PFSK-1 (cell line): ENCODE results near the gene SANBR.

Source experiments
- FOXP2 ChIP-seq: optimal IDR thresholded peaks from 2 replicates; pipeline ENCODE3; 2011; ENCODE audit warnings: borderline replicate concordance, control low read depth, inconsistent platforms; ENCODE audit not compliant: insufficient read depth; ENCODE audit errors: extremely low read length, extremely low read depth
- POLR2AphosphoS5 ChIP-seq: IDR thresholded peaks from 2 replicates; pipeline ENCODE4 v1.6.1; 2012; ENCODE audit warnings: low read depth, mild to moderate bottlenecking, control low read depth, low read length, moderate library complexity
- SIN3A ChIP-seq: IDR thresholded peaks from 2 replicates; pipeline ENCODE4 v1.6.1; 2012; ENCODE audit warnings: mild to moderate bottlenecking, low read length, moderate library complexity, borderline replicate concordance; ENCODE audit not compliant: insufficient read depth
- TAF1 ChIP-seq: IDR thresholded peaks from 2 replicates; pipeline ENCODE4 v1.6.1; 2012; ENCODE audit warnings: low read length, control low read depth, borderline replicate concordance; ENCODE audit not compliant: insufficient read depth
- TF ChIP-seq, protein P1 (sequence below), 2 experiments: IDR thresholded peaks; 2 replicates each; pipeline versions ENCODE4 v1.6.1 to v1.8.0; 2011 to 2012; ENCODE audit warnings: low read depth in 2 of 2, low read length in 2 of 2, control low read depth in 1 of 2, inconsistent platforms in 1 of 2, mild to moderate bottlenecking in 1 of 2, moderate library complexity in 1 of 2; ENCODE audit not compliant: insufficient read depth in 1 of 2

Gene SANBR

DNA sequence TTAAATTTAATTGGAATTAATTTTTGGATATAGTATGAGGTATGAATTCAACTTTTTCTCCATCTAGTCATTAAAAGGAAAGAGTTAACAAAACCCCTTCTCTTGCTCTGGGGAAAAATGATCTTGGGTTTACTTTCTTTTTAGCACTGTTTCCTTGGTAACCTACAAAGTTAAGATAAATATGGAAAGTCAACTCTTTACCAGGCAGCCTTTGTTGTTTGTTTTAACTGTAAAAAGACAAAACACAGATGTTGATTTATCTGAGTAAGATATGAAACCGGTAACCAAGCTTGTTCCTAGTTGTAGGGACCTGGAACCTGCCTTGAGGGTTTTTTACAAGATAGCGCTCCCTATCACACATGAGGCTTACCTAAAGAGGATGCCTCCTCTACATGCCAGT lies 10.1 kb upstream of the SANBR start:
- TF ChIP-seq POLR2AphosphoS5 (no peak), SIN3A (no peak), FOXP2 (no peak), TAF1 (no peak)
- TF ChIP-seq, protein P1, sequence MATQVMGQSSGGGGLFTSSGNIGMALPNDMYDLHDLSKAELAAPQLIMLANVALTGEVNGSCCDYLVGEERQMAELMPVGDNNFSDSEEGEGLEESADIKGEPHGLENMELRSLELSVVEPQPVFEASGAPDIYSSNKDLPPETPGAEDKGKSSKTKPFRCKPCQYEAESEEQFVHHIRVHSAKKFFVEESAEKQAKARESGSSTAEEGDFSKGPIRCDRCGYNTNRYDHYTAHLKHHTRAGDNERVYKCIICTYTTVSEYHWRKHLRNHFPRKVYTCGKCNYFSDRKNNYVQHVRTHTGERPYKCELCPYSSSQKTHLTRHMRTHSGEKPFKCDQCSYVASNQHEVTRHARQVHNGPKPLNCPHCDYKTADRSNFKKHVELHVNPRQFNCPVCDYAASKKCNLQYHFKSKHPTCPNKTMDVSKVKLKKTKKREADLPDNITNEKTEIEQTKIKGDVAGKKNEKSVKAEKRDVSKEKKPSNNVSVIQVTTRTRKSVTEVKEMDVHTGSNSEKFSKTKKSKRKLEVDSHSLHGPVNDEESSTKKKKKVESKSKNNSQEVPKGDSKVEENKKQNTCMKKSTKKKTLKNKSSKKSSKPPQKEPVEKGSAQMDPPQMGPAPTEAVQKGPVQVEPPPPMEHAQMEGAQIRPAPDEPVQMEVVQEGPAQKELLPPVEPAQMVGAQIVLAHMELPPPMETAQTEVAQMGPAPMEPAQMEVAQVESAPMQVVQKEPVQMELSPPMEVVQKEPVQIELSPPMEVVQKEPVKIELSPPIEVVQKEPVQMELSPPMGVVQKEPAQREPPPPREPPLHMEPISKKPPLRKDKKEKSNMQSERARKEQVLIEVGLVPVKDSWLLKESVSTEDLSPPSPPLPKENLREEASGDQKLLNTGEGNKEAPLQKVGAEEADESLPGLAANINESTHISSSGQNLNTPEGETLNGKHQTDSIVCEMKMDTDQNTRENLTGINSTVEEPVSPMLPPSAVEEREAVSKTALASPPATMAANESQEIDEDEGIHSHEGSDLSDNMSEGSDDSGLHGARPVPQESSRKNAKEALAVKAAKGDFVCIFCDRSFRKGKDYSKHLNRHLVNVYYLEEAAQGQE (IDR thresholded peaks at IDR 0.05; ENCODE audit: insufficient read depth in 1 of 2, low read depth in 2 of 2, low read length in 2 of 2) = no peak

DNA sequence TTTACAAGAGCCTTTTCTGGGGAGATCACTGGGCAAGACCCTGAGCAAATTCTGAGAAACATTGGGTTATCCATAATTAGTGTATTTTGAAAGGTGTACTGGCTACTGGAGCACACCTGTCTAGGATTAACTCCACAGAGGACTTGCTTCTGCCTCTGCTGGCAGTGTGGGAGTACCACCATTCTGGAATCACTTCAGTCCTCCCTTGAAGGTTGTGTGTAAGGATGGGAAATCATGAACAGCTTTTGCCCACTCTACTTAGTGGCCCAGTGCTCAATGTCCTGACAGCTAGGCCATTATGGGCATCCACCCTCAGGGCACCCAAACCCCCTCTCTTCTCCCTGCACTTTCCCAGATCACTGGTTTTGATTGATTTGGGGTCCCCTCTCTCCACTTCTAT lies 8.1 kb upstream of the SANBR start:
- no peak for TF ChIP-seq POLR2AphosphoS5
- no peak for TF ChIP-seq TAF1
- no peak for TF ChIP-seq FOXP2
- TF ChIP-seq, protein P1 (IDR thresholded peaks at IDR 0.05; ENCODE audit: insufficient read depth in 1 of 2, low read depth in 2 of 2, low read length in 2 of 2) = no peak
- no peak for TF ChIP-seq SIN3A

DNA sequence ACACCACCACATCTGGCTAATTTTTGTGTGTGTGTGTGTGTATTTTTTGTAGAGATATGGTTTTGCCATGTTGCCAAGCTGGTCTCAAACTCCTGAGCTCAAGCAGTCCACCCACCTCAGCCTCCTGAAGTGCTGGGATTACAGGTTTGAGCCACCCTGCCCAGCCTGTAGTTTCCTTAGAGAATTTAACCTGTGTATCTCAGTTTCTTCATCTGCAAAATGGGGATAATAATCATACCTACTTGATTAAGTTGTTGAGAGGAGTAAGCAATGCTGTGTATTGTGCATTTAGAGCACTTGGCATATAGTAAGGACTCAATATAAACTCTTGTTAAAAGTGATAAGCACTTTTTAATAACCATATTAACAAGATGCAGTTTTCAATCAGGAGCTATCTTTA lies 6.3 kb upstream of the SANBR start:
- TF ChIP-seq POLR2AphosphoS5 (no peak), SIN3A (no peak), FOXP2 (no peak), TAF1 (no peak)
- TF ChIP-seq, protein P1 (IDR thresholded peaks at IDR 0.05; ENCODE audit: insufficient read depth in 1 of 2, low read depth in 2 of 2, low read length in 2 of 2) = no peak

DNA sequence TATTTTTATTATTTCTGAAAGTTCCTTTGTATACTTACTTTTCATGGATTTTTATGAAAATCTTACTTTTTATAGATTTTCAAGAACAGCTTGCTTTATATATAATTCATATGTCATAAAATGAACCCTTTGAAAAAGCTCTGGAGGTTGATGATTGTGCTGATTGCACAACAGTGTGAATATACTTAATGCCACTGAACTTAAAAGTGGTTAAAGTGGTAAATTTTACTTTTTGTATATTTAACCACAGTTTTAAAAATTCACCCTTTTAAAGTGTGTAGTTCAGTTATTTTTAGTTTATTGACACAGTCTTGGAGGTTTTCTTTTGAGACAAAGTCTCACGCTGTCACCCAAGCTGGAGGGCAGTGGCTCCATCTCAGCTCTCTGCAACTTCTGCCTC lies 8.4 kb downstream of the SANBR start:
- TF ChIP-seq FOXP2 (no peak), POLR2AphosphoS5 (no peak), TAF1 (no peak), SIN3A (no peak)
- TF ChIP-seq, protein P1 (IDR thresholded peaks at IDR 0.05; ENCODE audit: insufficient read depth in 1 of 2, low read depth in 2 of 2, low read length in 2 of 2) = no peak

DNA sequence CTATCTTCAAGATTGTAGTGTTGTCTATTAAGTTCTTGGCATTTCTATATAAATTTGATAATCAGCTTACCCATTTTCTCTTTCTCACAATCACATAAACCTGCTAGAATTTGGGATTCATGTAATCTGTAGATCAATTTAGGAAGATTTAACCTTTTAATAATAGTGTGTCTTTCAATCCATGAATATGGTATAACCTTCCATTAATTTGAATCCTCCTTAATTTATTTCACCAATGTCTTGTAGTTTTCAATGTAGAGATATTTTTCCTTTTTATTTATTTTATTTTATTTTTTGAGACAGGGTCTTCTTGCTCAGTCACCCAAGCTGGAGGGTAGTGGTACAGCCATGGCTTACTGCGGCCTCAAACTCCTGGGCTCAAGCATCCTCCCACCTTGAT lies 20.2 kb downstream of the SANBR start:
- TF ChIP-seq FOXP2 = no peak
- TF ChIP-seq SIN3A = no peak
- TF ChIP-seq TAF1 = no peak
